GM21381 (cell line): ENCODE data around the gene C6orf47.

ENCODE experiments used
- ATAC-seq: cut with Tn5 transposase; IDR thresholded peaks from one replicate; pipeline ENCODE4 v1.9.1; 2021; ENCODE audit warnings: mild to moderate bottlenecking, moderate library complexity; ENCODE audit not compliant: unreplicated experiment

Gene C6orf47

GRCh38 chr6:31636698-31637596, 23.6 kb downstream of the C6orf47 start:
- no peak for ATAC-seq

- ATAC-seq, result no peak
These were observed 25.5 kb downstream of the C6orf47 start for GRCh38 chr6:31634969-31635575.

DNA sequence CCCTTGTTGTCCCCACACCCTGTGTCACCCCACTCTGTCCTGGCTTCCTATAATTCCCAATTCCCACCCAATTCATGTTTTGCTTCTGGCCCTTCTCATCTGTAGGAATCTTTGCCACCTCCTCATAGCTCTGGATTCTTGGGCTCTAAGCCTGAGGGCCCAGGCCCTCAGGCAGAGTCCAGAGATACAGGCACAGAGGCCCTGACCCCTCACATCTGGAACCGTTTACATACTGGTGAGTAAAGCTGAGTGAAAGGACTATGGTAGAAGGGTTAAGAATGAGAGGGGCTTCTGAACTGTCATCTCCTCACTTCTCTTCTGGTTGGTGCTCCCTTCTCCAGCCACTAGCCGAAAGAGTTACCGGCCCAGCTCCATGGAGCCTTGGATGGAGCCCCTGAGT, 26.4 kb downstream of the C6orf47 start:
- ATAC-seq, result no peak

DNA sequence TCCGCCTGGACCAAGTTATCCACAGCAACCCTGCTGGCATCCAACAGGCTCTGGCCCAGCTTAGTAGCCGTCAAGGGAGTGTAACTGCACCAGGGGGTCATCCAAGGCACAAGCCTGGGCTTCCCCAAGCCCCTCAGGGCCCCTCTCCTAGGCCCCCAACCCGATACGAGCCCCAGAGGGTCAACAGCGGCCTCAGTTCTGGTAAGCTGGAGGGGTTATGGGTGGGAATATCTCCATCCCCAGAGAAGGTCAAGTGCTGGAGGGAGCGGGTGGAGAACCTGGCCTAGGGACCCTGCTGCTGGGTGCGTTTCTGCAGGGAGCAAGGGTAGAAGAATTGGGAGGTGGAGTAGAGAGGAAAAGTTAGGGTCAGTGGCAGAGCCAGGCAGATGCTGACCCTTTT, 27.1 kb downstream of the C6orf47 start:
- no peak for ATAC-seq

- no peak for ATAC-seq
These were observed 28.2 kb downstream of the C6orf47 start for GRCh38 chr6:31632279-31632946.

DNA sequence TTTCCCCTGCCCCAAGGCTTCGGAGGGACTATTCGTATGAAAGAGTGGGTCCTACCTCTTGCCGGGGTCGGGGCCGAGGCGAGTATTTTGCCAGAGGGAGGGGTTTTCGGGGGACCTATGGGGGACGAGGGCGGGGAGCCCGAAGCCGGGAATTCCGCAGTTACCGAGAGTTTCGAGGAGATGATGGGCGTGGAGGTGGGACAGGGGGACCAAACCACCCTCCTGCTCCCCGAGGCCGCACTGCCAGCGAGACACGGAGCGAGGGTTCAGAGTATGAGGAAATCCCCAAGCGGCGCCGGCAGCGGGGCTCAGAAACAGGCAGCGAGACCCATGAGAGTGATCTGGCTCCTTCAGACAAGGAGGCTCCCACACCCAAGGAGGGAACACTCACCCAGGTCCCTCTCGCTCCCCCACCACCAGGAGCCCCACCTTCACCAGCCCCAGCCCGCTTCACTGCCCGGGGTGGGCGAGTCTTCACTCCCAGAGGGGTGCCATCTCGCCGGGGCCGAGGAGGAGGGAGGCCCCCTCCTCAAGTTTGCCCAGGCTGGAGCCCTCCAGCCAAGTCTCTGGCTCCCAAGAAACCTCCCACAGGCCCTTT, 28.8 kb downstream of the C6orf47 start:
- no peak for ATAC-seq

GRCh38 chr6:31631209-31631608, 29.4 kb downstream of the C6orf47 start:
- ATAC-seq, result no peak

GRCh38 chr6:31630177-31630934, 30.2 kb downstream of the C6orf47 start:
- ATAC-seq, result no peak

GRCh38 chr6:31629014-31629413, 31.6 kb downstream of the C6orf47 start:
- ATAC-seq, result no peak

- no peak for ATAC-seq
These were observed 32.8 kb downstream of the C6orf47 start for GRCh38 chr6:31627690-31628287.

DNA sequence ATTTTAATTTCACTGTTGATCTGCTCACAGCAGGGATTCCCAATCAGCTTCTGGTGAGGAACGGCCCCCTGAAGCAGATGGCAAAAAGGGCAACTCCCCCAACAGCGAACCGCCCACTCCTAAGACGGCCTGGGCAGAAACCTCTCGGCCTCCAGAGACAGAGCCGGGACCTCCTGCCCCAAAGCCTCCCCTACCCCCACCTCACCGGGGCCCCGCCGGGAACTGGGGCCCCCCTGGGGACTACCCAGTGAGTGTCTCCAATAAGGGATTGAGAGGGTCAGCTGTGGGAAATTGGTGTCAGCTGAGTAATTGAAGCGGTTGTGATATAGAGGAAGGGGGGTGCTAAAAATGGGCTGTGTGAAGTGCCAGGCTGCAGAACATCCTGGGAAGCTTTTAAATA, 33.6 kb downstream of the C6orf47 start:
- no peak for ATAC-seq

GRCh38 chr6:31624070-31624469, 36.5 kb downstream of the C6orf47 start:
- ATAC-seq, result no peak

DNA sequence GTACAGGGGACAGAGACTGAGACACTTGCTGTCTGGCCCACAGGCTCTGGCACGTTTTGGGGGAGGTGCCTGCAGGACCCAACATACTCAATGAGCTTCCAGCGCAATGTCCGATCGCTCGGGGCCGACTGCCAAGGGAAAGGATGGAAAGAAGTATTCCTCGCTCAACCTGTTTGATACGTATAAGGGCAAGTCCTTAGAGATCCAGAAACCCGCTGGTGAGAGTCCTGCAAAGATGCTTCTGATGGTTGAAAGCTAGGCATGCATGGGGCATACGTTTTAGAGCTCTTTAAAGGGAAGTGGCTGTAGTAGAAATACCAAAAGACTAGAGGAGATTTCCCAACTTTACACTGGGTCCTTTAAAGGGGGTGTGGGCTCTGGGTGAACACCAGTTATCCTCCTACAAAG, 37.9 kb downstream of the C6orf47 start:
- no peak for ATAC-seq

DNA sequence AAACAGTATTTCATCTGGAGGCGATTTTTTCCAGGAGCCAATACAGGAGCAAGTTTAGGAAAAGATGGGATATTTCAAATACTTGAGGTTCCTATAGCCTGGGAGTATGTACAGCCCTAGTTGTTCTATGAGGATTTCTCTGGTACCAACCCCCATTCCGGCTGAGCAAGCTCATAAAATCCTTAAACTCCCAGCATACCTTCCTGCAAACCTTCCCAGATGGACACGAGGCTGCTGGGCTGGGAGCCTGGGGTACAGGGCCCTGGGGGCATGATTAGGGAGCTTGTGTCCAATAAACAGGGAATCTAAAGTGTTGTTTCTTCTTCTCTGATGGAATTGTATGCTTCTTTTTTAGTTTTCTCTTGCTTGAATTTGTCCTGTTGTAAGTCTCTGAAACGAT, 38.6 kb downstream of the C6orf47 start:
- ATAC-seq, result no peak

DNA sequence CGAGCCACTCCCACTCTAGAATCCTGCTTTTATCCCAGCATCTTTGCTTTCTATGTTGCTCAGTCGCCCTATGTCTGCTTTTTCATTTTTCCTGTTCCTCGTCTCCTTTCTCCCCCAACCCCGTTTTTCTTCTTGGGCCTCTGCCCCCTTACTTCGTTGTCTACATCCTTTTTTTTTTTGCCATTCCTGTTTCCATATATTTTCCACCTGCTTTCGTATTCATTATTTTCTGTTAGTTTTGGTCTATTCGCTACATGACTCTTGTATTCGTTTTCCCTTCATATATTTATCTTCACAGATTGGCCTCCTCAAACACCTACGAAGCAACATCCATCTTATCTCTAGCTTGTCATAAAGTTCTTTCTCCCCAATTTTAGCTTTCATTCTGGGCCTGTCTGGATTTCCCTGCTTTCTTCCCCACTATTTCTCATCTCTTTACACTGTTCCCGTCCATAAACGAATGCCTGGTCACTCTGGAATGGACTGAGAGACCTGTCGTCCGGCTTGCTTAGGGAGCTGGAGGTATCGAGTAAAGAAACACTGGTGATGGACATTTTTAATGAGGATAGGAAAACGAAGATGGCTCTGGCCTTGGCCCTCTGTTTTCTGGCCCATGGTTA, 39.1 kb downstream of the C6orf47 start:
- ATAC-seq, result no peak

GRCh38 chr6:31620586-31621319, 39.8 kb downstream of the C6orf47 start, which contains the start of gene PRRC2A:
Gene PRRC2A, plus strand, starts transcription at chr6:31620715. Its CDS starts 2,075 bp downstream, at chr6:31622790.
- ATAC-seq, result peak; percentile 50

DNA sequence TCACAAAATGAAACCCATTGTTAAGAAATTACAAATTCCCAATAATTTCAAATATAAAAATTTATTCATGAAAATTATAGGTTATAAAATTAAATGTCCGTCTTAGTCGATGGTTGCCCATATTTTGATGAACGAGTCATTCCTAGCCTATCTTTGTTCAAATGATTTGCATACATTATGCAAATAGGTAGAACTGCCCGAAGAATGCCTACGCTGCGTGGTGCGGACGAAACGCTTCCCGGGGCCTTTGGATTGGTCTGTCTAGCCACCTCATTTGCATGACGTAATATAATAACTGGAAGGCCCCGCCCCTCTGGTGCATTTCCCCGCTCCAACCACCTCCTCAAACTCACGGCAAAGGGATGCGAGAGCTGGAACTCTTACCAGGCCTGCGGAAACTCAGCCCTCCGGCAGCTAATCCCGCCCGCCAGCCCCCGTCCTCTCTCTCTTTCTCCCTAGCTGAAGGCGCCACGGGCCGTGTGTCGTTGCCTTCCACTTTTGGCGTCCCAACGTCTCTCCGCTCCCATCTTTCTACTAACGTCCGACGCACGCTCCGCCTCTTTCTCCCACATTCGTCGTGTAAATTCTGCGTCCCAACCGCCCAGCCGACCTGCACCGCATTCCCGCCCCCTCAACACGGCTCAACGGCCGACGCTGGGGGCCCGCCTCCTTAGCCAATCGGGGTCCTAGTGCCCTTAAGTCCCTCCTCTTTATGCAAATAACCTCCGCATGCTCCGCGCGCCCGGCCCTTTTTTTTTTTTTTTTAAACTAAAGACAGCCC, 40.6 kb downstream of the C6orf47 start:
- ATAC-seq, result peak; percentile 80

- ATAC-seq, result no peak
These were observed 43.6 kb downstream of the C6orf47 start for GRCh38 chr6:31617010-31617409.
